ENCODE data around the gene NUDT1.

Gene NUDT1

GRCh38 chr7:2241580-2242540 is at the start of gene NUDT1, which contains the start of gene MRM2:
Gene NUDT1, plus strand, starts transcription at chr7:2242226. Its CDS starts 2,349 bp downstream, at chr7:2244575.
Gene MRM2, minus strand, starts transcription at chr7:2242205. Its CDS starts 36 bp downstream, at chr7:2242169.
- DNase-seq = peak; percentile 81 to 84

DNA sequence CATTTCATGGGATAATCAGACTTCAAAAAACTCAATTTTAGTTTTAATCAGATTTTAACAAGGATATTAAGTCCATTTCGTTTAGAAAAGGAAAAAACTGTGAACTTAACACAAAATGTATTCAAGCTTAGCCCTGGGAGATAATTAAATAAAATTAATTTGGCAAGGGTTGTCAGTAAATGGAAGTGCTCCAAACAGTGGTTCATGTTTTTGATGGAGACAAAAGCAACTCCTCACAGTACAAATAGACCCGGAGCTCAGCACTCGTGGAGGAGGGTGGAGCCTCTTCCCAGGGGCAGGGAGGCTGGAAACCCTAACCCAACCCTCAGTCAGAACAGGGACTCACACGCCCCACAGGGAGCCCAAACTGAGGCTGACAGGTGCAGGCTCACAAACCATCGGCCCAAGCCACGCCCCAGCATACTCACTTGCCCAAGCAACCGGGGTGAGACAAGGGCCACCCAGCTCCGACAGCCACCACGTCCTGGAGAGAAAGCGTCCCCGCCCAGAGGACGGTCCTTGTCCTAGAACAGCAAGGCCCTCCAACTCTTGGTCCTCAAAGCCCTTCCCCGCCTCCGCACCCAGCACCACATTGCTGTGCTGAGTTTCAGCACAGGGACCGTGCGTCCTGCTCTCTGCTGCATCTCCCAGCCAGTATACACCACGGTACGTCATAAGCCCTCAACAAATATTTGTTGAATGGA is 49.0 kb upstream of the NUDT1 start:
- DNase-seq = no peak

- no peak for DNase-seq
These were observed 48.3 kb upstream of the NUDT1 start for GRCh38 chr7:2193575-2194305.

- DNase-seq = no peak
These were observed 46.4 kb upstream of the NUDT1 start for GRCh38 chr7:2195400-2196246.

DNA sequence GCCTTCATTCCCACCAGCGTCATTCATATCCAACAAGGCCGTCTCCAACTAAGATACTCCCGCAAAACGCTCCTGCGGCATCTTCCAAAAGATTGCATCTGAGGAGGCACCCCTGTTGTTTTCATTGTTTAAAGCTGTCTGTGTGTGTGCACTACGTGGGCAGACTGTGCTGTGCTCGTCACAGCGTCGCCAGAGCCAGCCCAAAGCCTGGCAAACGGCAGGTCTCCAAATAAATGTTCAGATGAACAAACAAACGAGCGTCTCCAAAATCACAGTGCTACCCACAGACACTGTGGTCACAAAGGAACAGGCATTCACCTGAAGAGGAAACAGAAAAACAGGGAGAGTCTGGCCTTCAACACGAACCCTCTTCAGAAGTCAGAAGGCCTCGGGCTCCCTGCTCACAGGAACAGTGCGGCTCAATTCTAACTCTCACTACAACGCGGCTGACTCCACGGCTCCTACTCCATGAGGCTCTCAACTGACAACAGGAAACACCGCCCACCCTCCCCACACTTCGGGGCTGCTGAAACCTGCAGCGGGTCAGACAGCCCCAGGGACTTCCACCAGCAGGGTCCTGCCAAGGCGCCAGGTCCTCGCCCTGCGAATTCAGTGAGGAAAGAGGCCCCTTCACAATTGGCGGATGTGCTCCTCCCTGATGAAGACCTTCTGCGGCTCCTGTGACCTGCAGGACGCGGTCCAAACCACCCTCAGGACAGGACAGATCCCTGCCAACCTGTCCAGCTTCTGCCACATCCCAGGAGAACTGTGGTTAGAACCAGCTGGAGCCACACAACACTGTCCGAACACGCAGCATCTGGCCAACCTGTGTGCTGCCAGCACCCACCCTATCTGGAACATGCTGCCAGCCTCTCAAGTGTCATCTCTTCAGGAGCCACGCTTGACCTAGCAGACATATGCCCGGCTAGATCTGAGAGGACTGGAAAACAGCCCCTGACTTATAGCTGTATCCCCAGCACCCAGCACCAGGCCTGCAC is 45.3 kb upstream of the NUDT1 start:
- no peak for DNase-seq

- no peak for DNase-seq
These were observed 44.4 kb upstream of the NUDT1 start for GRCh38 chr7:2197436-2198155.

DNA sequence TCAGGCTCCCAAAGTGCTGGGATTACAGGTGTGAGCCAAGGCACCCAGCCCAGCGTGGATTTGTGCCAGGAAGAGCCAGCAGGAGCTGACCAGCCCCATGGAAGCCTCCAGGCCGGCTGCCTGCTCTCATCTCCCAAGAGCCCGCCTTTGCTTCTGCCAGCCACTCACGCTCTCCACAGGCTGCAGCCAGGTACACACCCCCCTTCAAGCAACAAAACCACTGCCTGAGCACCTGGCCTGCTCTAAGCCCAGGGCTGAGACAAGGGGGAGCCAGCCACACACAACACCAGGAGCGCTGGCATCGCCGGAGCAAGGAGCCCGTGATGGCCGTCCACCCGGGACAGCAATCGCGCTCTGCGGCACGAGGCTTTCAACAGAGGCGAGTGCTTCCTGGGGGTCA is 43.8 kb upstream of the NUDT1 start:
- no peak for DNase-seq

- no peak for DNase-seq
These were observed 43.3 kb upstream of the NUDT1 start for GRCh38 chr7:2198760-2199159.

DNA sequence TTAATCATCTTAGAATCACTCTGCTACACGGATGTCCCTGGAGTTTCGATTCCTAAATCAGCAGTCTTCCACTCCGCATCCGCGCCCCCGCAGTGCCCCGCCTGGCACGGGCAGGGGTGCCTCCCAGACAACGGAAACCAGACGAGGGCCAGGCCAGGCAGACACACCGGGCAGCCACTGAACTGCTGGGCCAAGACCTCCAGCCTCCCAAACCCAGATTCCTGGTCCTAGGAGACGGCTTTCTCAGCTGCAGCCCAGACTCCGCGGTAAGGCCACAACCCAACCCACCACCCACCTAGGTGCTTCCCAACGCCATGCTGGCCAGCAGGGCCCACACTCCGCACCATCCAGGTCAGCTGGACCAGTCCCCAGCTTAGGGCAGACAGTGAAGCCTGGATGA is 42.5 kb upstream of the NUDT1 start:
- DNase-seq = no peak

DNA sequence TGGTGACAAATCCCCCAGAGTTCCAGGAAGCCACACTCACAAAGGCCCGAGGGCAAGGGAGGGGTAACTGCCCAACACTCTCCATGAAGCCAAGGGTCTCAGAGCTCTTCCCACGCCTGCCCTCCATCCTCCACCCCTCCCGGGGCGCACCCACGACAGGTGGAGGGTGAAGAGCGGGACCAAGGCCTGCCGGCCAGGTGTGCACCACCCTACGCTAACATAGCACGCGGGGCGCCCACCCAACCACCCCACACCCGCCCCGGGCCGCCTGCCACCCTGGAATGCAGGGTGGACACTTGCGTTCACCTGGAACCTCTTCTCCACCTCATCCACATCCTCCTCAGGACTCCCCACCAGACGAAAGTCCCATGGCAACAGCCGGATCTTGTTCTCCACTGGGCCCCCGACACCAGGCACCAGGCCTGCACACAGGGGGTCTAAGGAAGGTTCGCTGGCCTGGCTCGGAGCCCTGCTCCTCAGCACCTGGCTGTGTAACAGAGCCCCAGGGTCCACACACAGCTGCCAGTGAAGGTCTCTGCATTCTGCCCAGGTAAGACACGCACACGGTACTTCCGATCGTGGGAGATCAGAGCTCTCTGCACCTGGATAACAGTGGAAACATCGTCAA is 42.0 kb upstream of the NUDT1 start:
- DNase-seq = no peak

GRCh38 chr7:2200584-2200980 is 41.4 kb upstream of the NUDT1 start:
- DNase-seq = no peak

DNA sequence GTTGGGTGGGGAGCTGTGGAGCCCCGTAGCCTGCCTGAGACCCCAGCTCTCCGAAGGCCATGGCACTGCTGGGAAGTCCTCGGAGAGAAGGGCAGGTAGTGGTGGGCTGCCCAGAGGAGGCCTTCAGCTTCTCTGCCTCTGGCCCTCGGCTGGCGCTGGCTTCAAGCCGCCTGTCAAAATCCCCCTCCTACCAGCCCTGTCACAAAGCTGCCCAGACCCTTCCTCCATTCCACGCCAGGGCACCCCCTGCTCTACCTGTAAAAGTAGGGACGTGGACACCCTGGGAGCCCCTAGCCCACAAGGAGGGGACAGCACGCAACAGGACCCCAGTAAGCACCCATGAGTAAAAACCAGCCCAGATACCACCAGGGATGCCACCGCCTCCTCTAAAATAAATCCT is 40.9 kb upstream of the NUDT1 start:
- no peak for DNase-seq

GRCh38 chr7:2201686-2202360 is 40.2 kb upstream of the NUDT1 start:
- DNase-seq = no peak

- no peak for DNase-seq
These were observed 39.7 kb upstream of the NUDT1 start for GRCh38 chr7:2202361-2202761.

- DNase-seq = no peak
These were observed 38.9 kb upstream of the NUDT1 start for GRCh38 chr7:2202901-2203765.

- no peak for DNase-seq
These were observed 38.2 kb upstream of the NUDT1 start for GRCh38 chr7:2203766-2204300.

GRCh38 chr7:2204446-2204845 is 37.6 kb upstream of the NUDT1 start:
- DNase-seq = no peak

Data from activated CD4-positive, alpha-beta T cell treated with anti-CD3 and anti-CD28 coated beads, Interleukin-2, amount 50 U/mL, for 48 hours (primary cell).